K562 (cell line): ENCODE data around the gene LCN1. TPM values are rescaled to one million over a fixed set of nuclear protein-coding genes. Genes with fewer than 3 reads are reported as not detected.

Experiments used
- CBX5 ChIP-seq: IDR thresholded peaks from 2 replicates; pipeline ENCODE4 v1.6.1; 2014; ENCODE audit warnings: low read depth, borderline replicate concordance
- CCAR2 ChIP-seq: fragments of 200-400 bp; formaldehyde crosslinking; IDR thresholded peaks from 2 replicates; pipeline ENCODE4 v1.6.1; 2017; ENCODE audit warnings: mild to moderate bottlenecking, low read depth, low read length
- CSDE1 ChIP-seq, 2 experiments: fragments of 450-650 bp; IDR thresholded peaks; 2 replicates each; pipeline ENCODE4 v1.6.1; 2016; ENCODE audit warnings: mild to moderate bottlenecking in 1 of 2
- HDAC1 ChIP-seq, 2 experiments: fragments of 450-650 bp; IDR thresholded peaks; 2 replicates each; pipeline ENCODE4 v1.6.1; 2016 to 2017; ENCODE audit warnings: inconsistent platforms in 1 of 2, mild to moderate bottlenecking in 1 of 2, moderate library complexity in 1 of 2
- HES1 ChIP-seq: fragments of 450-650 bp; IDR thresholded peaks from 2 replicates; pipeline ENCODE4 v1.6.1; 2016; ENCODE audit warnings: low read depth, mild to moderate bottlenecking, moderate library complexity
- KLF13 ChIP-seq: fragments of 450-650 bp; IDR thresholded peaks from 2 replicates; pipeline ENCODE4 v1.6.1; 2016; ENCODE audit warnings: missing genetic modification characterization, low read depth, mild to moderate bottlenecking, missing compliant biosample characterization, moderate library complexity, borderline replicate concordance
- NEUROD1 ChIP-seq: fragments of 150-350 bp; IDR thresholded peaks from 2 replicates; pipeline ENCODE4 v1.6.1; 2014; ENCODE audit warnings: borderline replicate concordance, low read length, low read depth; ENCODE audit not compliant: partially characterized antibody
- SMC3 ChIP-seq: conservative IDR thresholded peaks from 2 replicates; pipeline ENCODE4 v1.6.1; 2011; ENCODE audit warnings: low read depth, low read length, improper control_type of control experiment; ENCODE audit not compliant: insufficient read depth
- SOX6 ChIP-seq: fragments of 450-650 bp; IDR thresholded peaks from 2 replicates; pipeline ENCODE4 v1.6.1; 2014; ENCODE audit warnings: mild to moderate bottlenecking
- SREBF2 ChIP-seq: sonication (generic); formaldehyde crosslinking; IDR thresholded peaks from 2 replicates; pipeline ENCODE4 v1.4.0; 2020; ENCODE audit warnings: mild to moderate bottlenecking, missing genetic modification reagents
- STAT5A ChIP-seq: IDR thresholded peaks from 2 replicates; pipeline ENCODE4 v1.6.1; 2012; ENCODE audit warnings: low read length, inconsistent platforms, borderline replicate concordance
- XRCC4 ChIP-seq: IDR thresholded peaks from one replicate; pipeline ENCODE4 v1.6.1; 2011; ENCODE audit not compliant: insufficient read depth, insufficient read length; ENCODE audit errors: extremely low read depth
- ZC3H4 ChIP-seq: sonication (generic); formaldehyde crosslinking; IDR thresholded peaks from 2 replicates; pipeline ENCODE4 v1.9.0; 2021; ENCODE audit warnings: missing genetic modification reagents, borderline replicate concordance
- ZFPM2 ChIP-seq: fragments of 250-450 bp; sonication (Bioruptor Pico); IDR thresholded peaks from 2 replicates; pipeline ENCODE4 v1.5.1; 2022; ENCODE audit warnings: mild to moderate bottlenecking
- ZNF140 ChIP-seq: fragments of 250-450 bp; sonication (Bioruptor Pico); IDR thresholded peaks from 2 replicates; pipeline ENCODE4 v1.8.0; 2021; ENCODE audit warnings: moderate library complexity, mild to moderate bottlenecking, inconsistent platforms
- ZNF3 ChIP-seq: fragments of 250-450 bp; sonication (Bioruptor Pico); IDR thresholded peaks from 2 replicates; pipeline ENCODE4 v1.5.0; 2021; ENCODE audit warnings: mild to moderate bottlenecking, moderate library complexity
- ZNF354B ChIP-seq: fragments of 250-450 bp; sonication (Bioruptor Pico); IDR thresholded peaks from 2 replicates; pipeline ENCODE4 v1.4.0; 2020
- ZNF699 ChIP-seq: fragments of 250-450 bp; sonication (Bioruptor Pico); IDR thresholded peaks from 2 replicates; pipeline ENCODE4 v1.8.0; 2021; ENCODE audit warnings: mild to moderate bottlenecking, moderate library complexity; ENCODE audit not compliant: insufficient replicate concordance
- ZNF778 ChIP-seq: fragments of 450-650 bp; formaldehyde crosslinking; IDR thresholded peaks from 2 replicates; pipeline ENCODE4 v1.4.0; 2020; ENCODE audit warnings: mild to moderate bottlenecking, moderate library complexity
- ZNF780A ChIP-seq: fragments of 250-450 bp; sonication (Bioruptor Pico); IDR thresholded peaks from 2 replicates; pipeline ENCODE4 v1.5.0; 2021; ENCODE audit warnings: mild to moderate bottlenecking
- polyA plus RNA-seq, 8 experiments: library from polyadenylated mRNA; depleted of rRNA in 4 of 8; stranded (reverse) in 5 of 8; unstranded in 3 of 8; fragments of >200 nt; fragmentation: Nextera tagmentation in 2 of 8; fragmentation: Illumina TruSeq in 1 of 8; extraction: Ambion mirVana in 2 of 8; extraction: Trizol in 1 of 8; gene quantifications; 2 replicates each; pipeline versions ENCODE4 v1.2.1 to v1.2.3, GENCODE V29; 2011 to 2014; ENCODE audit warnings: inconsistent platforms in 1 of 8, missing spikeins in 1 of 8
- total RNA-seq, 7 experiments: library from RNA; depleted of rRNA in 6 of 7; stranded (reverse); fragments of >200 nt in 6 of 7; fragmentation: Illumina TruSeq in 2 of 7; extraction: Trizol in 2 of 7; gene quantifications; 2 replicates each; pipeline versions ENCODE4 v1.2.1 to v1.2.3, GENCODE V29; 2011 to 2021; ENCODE audit warnings: low replicate concordance in 1 of 7
- TF ChIP-seq, protein P1 (sequence below): fragments of 250-450 bp; sonication (Bioruptor Pico); IDR thresholded peaks from 2 replicates; pipeline ENCODE4 v1.4.0; 2020; ENCODE audit warnings: mild to moderate bottlenecking, moderate library complexity
- TF ChIP-seq, protein P2 (sequence below), 2 experiments: fragments of 150-350 bp in 1 of 2; IDR thresholded peaks; 2 replicates each; pipeline ENCODE4 v1.6.1; 2012 to 2016; ENCODE audit warnings: low read depth in 2 of 2, low read length in 2 of 2, mild to moderate bottlenecking in 1 of 2, moderate library complexity in 1 of 2

The LCN1 gene
- total and polyA plus RNA-seq, 9 of the 15 experiments (the other 6 are each of a cell fraction or from before 2014, with no cell fraction given), result not detected

GRCh38 chr9:135500525-135501260, 20.5 kb upstream of the LCN1 start, which contains the start of gene MRPS2 (continued):
- TF ChIP-seq, protein P1, sequence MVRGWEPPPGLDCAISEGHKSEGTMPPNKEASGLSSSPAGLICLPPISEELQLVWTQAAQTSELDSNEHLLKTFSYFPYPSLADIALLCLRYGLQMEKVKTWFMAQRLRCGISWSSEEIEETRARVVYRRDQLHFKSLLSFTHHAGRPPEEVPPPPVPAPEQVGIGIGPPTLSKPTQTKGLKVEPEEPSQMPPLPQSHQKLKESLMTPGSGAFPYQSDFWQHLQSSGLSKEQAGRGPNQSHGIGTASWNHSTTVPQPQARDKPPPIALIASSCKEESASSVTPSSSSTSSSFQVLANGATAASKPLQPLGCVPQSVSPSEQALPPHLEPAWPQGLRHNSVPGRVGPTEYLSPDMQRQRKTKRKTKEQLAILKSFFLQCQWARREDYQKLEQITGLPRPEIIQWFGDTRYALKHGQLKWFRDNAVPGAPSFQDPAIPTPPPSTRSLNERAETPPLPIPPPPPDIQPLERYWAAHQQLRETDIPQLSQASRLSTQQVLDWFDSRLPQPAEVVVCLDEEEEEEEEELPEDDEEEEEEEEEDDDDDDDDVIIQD, result no peak
- TF ChIP-seq CCAR2 (no peak), XRCC4 (no peak), ZNF140 (CRISPR knock-in tag) (no peak), ZNF699 (no peak), SREBF2 (CRISPR knock-in tag) (no peak), ZFPM2 (no peak), ZNF3 (CRISPR knock-in tag) (no peak), ZNF780A (CRISPR knock-in tag) (no peak), HES1 (no peak), SMC3 (peak; percentile 34; the same call in 1 of the 2 replicates), SOX6 (peak; percentile 17; the same call in 1 of the 2 replicates), ZC3H4 (CRISPR knock-in tag) (no peak; the same call in 1 of the 2 replicates), CSDE1 (IDR thresholded peaks at IDR 0.05) (no peak), CBX5 (no peak), HDAC1 (IDR thresholded peaks at IDR 0.05) (peak in 1 of 2 experiments; percentile 38; a peak in 2 of 4 replicates), NEUROD1 (no peak), STAT5A (no peak), ZNF354B (CRISPR knock-in tag) (no peak), ZNF778 (CRISPR knock-in tag) (no peak), KLF13 (tag) (peak; percentile 51; the same call in 1 of the 2 replicates)
- TF ChIP-seq, protein P2, sequence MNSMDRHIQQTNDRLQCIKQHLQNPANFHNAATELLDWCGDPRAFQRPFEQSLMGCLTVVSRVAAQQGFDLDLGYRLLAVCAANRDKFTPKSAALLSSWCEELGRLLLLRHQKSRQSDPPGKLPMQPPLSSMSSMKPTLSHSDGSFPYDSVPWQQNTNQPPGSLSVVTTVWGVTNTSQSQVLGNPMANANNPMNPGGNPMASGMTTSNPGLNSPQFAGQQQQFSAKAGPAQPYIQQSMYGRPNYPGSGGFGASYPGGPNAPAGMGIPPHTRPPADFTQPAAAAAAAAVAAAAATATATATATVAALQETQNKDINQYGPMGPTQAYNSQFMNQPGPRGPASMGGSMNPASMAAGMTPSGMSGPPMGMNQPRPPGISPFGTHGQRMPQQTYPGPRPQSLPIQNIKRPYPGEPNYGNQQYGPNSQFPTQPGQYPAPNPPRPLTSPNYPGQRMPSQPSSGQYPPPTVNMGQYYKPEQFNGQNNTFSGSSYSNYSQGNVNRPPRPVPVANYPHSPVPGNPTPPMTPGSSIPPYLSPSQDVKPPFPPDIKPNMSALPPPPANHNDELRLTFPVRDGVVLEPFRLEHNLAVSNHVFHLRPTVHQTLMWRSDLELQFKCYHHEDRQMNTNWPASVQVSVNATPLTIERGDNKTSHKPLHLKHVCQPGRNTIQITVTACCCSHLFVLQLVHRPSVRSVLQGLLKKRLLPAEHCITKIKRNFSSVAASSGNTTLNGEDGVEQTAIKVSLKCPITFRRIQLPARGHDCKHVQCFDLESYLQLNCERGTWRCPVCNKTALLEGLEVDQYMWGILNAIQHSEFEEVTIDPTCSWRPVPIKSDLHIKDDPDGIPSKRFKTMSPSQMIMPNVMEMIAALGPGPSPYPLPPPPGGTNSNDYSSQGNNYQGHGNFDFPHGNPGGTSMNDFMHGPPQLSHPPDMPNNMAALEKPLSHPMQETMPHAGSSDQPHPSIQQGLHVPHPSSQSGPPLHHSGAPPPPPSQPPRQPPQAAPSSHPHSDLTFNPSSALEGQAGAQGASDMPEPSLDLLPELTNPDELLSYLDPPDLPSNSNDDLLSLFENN (IDR thresholded peaks at IDR 0.05; ENCODE audit: low read depth in 2 of 2, low read length in 2 of 2), result 0 out of 4 replicates have a peak, but pooled peaks of 1 of the 2 experiments have one; percentile 51
